HEK293 (cell line): ENCODE data around the gene CMTM4.

Experiments
- BCL11A ChIP-seq: fragments of 450-650 bp; formaldehyde crosslinking; IDR thresholded peaks from 2 replicates; pipeline ENCODE4 v1.5.1; 2016; ENCODE audit warnings: low read depth, missing biosample characterization, missing genetic modification characterization
- CTCF ChIP-seq: fragments of 450-650 bp; formaldehyde crosslinking; IDR thresholded peaks from 2 replicates; pipeline ENCODE4 v1.5.1; 2016; ENCODE audit warnings: missing biosample characterization, missing genetic modification characterization
- KLF1 ChIP-seq: fragments of 450-650 bp; formaldehyde crosslinking; IDR thresholded peaks from 2 replicates; pipeline ENCODE4 v1.5.1; 2016; ENCODE audit warnings: missing biosample characterization, missing genetic modification characterization
- ZBTB21 ChIP-seq: fragments of 450-650 bp; formaldehyde crosslinking; IDR thresholded peaks from 2 replicates; pipeline ENCODE4 v1.5.1; 2017; ENCODE audit warnings: missing biosample characterization, missing genetic modification characterization
- ZNF391 ChIP-seq: fragments of 450-650 bp; formaldehyde crosslinking; IDR thresholded peaks from 2 replicates; pipeline ENCODE4 v1.5.1; 2016; ENCODE audit warnings: low read depth, missing biosample characterization, missing genetic modification characterization, borderline replicate concordance
- TF ChIP-seq, protein P1 (sequence below): fragments of 450-650 bp; formaldehyde crosslinking; IDR thresholded peaks from 2 replicates; pipeline ENCODE4 v1.5.1; 2016; ENCODE audit warnings: missing biosample characterization, missing genetic modification characterization

GRCh38 chr16:66568355-66568754 lies 128.2 kb downstream of the CMTM4 start:
- TF ChIP-seq CTCF (tag by site-specific recombination) (no peak), ZBTB21 (tag by site-specific recombination) (no peak), BCL11A (tag by site-specific recombination) (no peak), ZNF391 (tag by site-specific recombination) (no peak), KLF1 (tag by site-specific recombination) (no peak)
- TF ChIP-seq, protein P1, sequence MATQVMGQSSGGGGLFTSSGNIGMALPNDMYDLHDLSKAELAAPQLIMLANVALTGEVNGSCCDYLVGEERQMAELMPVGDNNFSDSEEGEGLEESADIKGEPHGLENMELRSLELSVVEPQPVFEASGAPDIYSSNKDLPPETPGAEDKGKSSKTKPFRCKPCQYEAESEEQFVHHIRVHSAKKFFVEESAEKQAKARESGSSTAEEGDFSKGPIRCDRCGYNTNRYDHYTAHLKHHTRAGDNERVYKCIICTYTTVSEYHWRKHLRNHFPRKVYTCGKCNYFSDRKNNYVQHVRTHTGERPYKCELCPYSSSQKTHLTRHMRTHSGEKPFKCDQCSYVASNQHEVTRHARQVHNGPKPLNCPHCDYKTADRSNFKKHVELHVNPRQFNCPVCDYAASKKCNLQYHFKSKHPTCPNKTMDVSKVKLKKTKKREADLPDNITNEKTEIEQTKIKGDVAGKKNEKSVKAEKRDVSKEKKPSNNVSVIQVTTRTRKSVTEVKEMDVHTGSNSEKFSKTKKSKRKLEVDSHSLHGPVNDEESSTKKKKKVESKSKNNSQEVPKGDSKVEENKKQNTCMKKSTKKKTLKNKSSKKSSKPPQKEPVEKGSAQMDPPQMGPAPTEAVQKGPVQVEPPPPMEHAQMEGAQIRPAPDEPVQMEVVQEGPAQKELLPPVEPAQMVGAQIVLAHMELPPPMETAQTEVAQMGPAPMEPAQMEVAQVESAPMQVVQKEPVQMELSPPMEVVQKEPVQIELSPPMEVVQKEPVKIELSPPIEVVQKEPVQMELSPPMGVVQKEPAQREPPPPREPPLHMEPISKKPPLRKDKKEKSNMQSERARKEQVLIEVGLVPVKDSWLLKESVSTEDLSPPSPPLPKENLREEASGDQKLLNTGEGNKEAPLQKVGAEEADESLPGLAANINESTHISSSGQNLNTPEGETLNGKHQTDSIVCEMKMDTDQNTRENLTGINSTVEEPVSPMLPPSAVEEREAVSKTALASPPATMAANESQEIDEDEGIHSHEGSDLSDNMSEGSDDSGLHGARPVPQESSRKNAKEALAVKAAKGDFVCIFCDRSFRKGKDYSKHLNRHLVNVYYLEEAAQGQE (tag by site-specific recombination), result no peak
